ENCODE results near the gene JPH4.

DNA sequence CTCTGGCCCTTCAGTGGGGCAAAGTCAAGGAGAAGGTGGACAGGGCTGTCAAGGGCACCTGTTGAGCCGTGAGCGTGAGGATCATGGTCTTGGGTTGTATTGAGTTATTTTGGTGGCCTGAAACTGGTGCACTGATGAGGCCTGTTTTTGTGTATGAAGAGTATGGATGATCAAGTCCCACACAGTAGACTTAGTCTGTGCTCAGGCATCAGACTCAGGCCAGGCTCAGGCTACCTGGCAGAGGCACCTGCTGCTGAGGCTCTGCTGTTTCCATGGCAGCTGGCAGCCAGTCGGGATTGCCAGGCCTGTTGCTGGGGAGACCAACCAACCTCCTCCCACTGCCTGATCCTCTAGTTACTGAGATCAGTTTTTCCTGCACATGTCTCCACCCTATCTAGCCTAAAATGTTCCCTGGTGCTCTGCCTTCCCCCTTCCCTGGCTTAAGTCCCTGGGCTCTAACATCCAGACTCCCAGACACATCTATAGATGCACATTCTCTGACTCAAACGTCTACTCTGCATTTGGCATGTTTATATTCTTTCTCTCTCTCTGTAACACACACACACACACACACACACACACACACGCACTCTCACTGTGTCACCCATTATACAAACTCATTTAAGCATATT is 5.1 kb downstream of the JPH4 start:
- TF ChIP-seq CTCF (IDR thresholded peaks at IDR 0.05 in 2 of 3, conservative IDR thresholded peaks at IDR 0.05 in 1 of 3; ENCODE audit: borderline replicate concordance in 1 of 3, insufficient read depth in 1 of 3, low read depth in 2 of 3, low read length in 2 of 3) = no peak
- TF ChIP-seq POLR2A (IDR thresholded peaks at IDR 0.05; ENCODE audit: borderline replicate concordance, extremely low read depth, insufficient read depth, insufficient read length) = no peak
- TF ChIP-seq, protein P1, sequence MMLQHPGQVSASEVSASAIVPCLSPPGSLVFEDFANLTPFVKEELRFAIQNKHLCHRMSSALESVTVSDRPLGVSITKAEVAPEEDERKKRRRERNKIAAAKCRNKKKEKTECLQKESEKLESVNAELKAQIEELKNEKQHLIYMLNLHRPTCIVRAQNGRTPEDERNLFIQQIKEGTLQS (IDR thresholded peaks at IDR 0.05) = no peak
- no peak for TF ChIP-seq POLR2AphosphoS5 (IDR thresholded peaks at IDR 0.05; ENCODE audit: low read depth, low read length)
- TF ChIP-seq EZH2phosphoT487 (IDR thresholded peaks at IDR 0.05; ENCODE audit: borderline replicate concordance) = no peak
- TF ChIP-seq, protein P2, sequence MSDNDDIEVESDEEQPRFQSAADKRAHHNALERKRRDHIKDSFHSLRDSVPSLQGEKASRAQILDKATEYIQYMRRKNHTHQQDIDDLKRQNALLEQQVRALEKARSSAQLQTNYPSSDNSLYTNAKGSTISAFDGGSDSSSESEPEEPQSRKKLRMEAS (IDR thresholded peaks at IDR 0.05) = no peak
- TF ChIP-seq SRF (IDR thresholded peaks at IDR 0.05; ENCODE audit: low read depth) = no peak
- no peak for TF ChIP-seq ZNF274 (IDR thresholded peaks at IDR 0.05; ENCODE audit: low read depth, low read length)
- no peak for TF ChIP-seq EZH2 (IDR thresholded peaks at IDR 0.05)
- no peak for TF ChIP-seq YY1 (IDR thresholded peaks at IDR 0.05; ENCODE audit: extremely low read depth, insufficient replicate concordance, low read depth, low read length)
